GM13976 (cell line): ENCODE measurements around the gene RNF112.

Experiments
- DNase-seq: peaks from one replicate; pipeline ENCODE4 v3.0.0; 2012; ENCODE audit warnings: low spot score
- CTCF ChIP-seq: IDR thresholded peaks from 2 replicates; pipeline ENCODE4 v1.5.1; 2012; ENCODE audit warnings: borderline replicate concordance, mild to moderate bottlenecking; ENCODE audit not compliant: insufficient read depth; ENCODE audit errors: extremely low read depth, missing control alignments, control extremely low read depth
- in situ Hi-C: fragments of 300-500 bp; cut with MboI; formaldehyde crosslinking; loops from one replicate; pipeline ENCODE4 v1.12.0; 2022; ENCODE audit warnings: low sequenced_read_pairs, mixed read lengths, inconsistent platforms; ENCODE audit not compliant: unreplicated experiment

Gene RNF112

GRCh38 chr17:19405114-19405513 lies 5.9 kb upstream of the RNF112 start:
- in situ Hi-C loops = no loop called here
- TF ChIP-seq CTCF = no peak
- no peak for DNase-seq

GRCh38 chr17:19407601-19408345 lies 3.3 kb upstream of the RNF112 start:
- in situ Hi-C loops = no loop called here
- no peak for DNase-seq
- TF ChIP-seq CTCF = no peak

GRCh38 chr17:19408346-19408710 lies 2.7 kb upstream of the RNF112 start:
- DNase-seq = no peak
- no peak for TF ChIP-seq CTCF
- in situ Hi-C loops = no loop called here

- no peak for DNase-seq
- in situ Hi-C loops = no loop called here
- TF ChIP-seq CTCF = no peak
Measured at GRCh38 chr17:19409066-19409465, 2.0 kb upstream of the RNF112 start.

- no peak for TF ChIP-seq CTCF
- no peak for DNase-seq
- in situ Hi-C loops = no loop called here
Measured at GRCh38 chr17:19409509-19409908, 1.5 kb upstream of the RNF112 start.

GRCh38 chr17:19410091-19410490 lies 941 bp upstream of the RNF112 start:
- no peak for TF ChIP-seq CTCF
- in situ Hi-C loops = no loop called here
- DNase-seq = no peak

- DNase-seq = no peak
- TF ChIP-seq CTCF = no peak
- in situ Hi-C loops = no loop called here
Measured at GRCh38 chr17:19411631-19412030, 599 bp downstream of the RNF112 start.
